ENCODE results near the gene CCDC174.

GRCh38 chr3:14619605-14620004, 32.0 kb upstream of the CCDC174 start:
- TF ChIP-seq RB1 (IDR thresholded peaks at IDR 0.05; ENCODE audit: borderline replicate concordance), result no peak
- no peak for TF ChIP-seq CHD2 (IDR thresholded peaks at IDR 0.05; ENCODE audit: borderline replicate concordance, low read depth, low read length)
- TF ChIP-seq IKZF2 (IDR thresholded peaks at IDR 0.05), result no peak
- TF ChIP-seq NR2C2 (IDR thresholded peaks at IDR 0.05; ENCODE audit: borderline replicate concordance, control insufficient read depth, insufficient read length, low read depth), result no peak
- no peak for TF ChIP-seq CEBPB (IDR thresholded peaks at IDR 0.05; ENCODE audit: borderline replicate concordance in 1 of 2, low read depth in 2 of 2, low read length in 2 of 2)
- TF ChIP-seq, protein P1, sequence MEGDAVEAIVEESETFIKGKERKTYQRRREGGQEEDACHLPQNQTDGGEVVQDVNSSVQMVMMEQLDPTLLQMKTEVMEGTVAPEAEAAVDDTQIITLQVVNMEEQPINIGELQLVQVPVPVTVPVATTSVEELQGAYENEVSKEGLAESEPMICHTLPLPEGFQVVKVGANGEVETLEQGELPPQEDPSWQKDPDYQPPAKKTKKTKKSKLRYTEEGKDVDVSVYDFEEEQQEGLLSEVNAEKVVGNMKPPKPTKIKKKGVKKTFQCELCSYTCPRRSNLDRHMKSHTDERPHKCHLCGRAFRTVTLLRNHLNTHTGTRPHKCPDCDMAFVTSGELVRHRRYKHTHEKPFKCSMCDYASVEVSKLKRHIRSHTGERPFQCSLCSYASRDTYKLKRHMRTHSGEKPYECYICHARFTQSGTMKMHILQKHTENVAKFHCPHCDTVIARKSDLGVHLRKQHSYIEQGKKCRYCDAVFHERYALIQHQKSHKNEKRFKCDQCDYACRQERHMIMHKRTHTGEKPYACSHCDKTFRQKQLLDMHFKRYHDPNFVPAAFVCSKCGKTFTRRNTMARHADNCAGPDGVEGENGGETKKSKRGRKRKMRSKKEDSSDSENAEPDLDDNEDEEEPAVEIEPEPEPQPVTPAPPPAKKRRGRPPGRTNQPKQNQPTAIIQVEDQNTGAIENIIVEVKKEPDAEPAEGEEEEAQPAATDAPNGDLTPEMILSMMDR (IDR thresholded peaks at IDR 0.05 in 2 of 3, conservative IDR thresholded peaks at IDR 0.05 in 1 of 3; ENCODE audit: control insufficient read depth in 2 of 3, extremely low read depth in 1 of 3, insufficient read depth in 1 of 3, low read depth in 3 of 3, low read length in 3 of 3), result no peak
- TF ChIP-seq FOS (IDR thresholded peaks at IDR 0.05; ENCODE audit: borderline replicate concordance, extremely low read depth, insufficient read length), result no peak
- TF ChIP-seq GATAD2B (conservative IDR thresholded peaks at IDR 0.05; ENCODE audit: low read depth), result no peak
- TF ChIP-seq, protein P2, sequence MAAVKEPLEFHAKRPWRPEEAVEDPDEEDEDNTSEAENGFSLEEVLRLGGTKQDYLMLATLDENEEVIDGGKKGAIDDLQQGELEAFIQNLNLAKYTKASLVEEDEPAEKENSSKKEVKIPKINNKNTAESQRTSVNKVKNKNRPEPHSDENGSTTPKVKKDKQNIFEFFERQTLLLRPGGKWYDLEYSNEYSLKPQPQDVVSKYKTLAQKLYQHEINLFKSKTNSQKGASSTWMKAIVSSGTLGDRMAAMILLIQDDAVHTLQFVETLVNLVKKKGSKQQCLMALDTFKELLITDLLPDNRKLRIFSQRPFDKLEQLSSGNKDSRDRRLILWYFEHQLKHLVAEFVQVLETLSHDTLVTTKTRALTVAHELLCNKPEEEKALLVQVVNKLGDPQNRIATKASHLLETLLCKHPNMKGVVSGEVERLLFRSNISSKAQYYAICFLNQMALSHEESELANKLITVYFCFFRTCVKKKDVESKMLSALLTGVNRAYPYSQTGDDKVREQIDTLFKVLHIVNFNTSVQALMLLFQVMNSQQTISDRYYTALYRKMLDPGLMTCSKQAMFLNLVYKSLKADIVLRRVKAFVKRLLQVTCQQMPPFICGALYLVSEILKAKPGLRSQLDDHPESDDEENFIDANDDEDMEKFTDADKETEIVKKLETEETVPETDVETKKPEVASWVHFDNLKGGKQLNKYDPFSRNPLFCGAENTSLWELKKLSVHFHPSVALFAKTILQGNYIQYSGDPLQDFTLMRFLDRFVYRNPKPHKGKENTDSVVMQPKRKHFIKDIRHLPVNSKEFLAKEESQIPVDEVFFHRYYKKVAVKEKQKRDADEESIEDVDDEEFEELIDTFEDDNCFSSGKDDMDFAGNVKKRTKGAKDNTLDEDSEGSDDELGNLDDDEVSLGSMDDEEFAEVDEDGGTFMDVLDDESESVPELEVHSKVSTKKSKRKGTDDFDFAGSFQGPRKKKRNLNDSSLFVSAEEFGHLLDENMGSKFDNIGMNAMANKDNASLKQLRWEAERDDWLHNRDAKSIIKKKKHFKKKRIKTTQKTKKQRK (IDR thresholded peaks at IDR 0.05; ENCODE audit: low read depth, low read length), result no peak
- TF ChIP-seq EP300 (IDR thresholded peaks at IDR 0.05; ENCODE audit: borderline replicate concordance in 1 of 2, control insufficient read depth in 1 of 2, low read depth in 2 of 2, low read length in 2 of 2), result no peak
- TF ChIP-seq, protein P3, sequence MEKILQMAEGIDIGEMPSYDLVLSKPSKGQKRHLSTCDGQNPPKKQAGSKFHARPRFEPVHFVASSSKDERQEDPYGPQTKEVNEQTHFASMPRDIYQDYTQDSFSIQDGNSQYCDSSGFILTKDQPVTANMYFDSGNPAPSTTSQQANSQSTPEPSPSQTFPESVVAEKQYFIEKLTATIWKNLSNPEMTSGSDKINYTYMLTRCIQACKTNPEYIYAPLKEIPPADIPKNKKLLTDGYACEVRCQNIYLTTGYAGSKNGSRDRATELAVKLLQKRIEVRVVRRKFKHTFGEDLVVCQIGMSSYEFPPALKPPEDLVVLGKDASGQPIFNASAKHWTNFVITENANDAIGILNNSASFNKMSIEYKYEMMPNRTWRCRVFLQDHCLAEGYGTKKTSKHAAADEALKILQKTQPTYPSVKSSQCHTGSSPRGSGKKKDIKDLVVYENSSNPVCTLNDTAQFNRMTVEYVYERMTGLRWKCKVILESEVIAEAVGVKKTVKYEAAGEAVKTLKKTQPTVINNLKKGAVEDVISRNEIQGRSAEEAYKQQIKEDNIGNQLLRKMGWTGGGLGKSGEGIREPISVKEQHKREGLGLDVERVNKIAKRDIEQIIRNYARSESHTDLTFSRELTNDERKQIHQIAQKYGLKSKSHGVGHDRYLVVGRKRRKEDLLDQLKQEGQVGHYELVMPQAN (conservative IDR thresholded peaks at IDR 0.05), result no peak
